Stimulated activated CD4-positive, alpha-beta T cell treated with anti-CD3 and anti-CD28 coated beads, TNF-alpha, amount 100 ng/mL, for 48 hours (primary cell): ENCODE results near the gene ZNF516.

Source experiments
- DNase-seq, 3 donors: peaks; one replicate each; pipeline ENCODE4 v3.0.0-alpha.2; 2020; ENCODE audit warnings: low read depth in 3 of 3

ZNF516 gene

DNA sequence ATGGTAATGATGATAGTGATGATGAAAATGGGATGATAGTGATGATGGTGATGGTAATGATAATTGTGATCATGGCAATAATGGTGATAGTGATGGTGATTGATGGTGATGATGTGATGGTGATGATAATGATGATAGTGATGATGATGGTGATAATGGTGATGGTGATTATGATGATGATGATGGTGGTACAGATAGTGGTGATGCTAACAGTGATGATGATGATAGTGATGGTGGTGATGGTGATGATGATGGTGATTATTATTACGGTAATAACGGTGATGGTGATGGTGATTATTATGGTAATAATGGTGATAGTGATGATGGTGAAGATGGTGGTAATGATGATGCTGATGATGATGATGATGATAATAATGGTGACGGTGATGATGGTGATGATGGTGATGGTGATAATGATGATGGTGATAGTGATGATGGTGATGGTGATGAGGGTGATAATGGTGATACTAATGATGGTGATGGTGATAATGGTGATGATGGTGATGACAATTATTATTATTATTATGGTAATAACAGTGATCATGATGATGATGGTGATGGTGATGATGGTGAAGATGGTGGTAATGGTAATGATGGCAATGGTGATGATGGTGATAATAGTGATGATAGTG is 151.0 kb downstream of the ZNF516 start:
- no peak for DNase-seq

DNA sequence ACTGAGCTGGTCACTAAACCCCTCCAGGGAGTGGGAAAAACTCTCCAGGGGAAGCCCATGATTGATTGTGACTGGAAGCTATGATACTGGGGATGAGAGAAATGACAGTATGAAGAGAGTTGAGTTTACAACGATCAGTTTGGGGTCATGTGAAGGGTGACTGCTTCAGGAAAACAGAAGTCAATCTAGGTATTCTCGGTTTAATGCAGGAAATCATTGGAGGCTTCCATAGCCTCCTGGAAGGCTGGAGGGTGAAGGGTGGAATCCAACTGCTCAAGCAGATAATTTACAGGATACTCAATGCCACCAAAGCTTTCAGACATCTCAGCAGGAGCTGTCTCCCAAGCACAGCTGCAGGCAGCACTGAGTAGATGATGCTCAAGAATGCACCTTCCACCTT is 154.6 kb downstream of the ZNF516 start:
- DNase-seq, result no peak

DNA sequence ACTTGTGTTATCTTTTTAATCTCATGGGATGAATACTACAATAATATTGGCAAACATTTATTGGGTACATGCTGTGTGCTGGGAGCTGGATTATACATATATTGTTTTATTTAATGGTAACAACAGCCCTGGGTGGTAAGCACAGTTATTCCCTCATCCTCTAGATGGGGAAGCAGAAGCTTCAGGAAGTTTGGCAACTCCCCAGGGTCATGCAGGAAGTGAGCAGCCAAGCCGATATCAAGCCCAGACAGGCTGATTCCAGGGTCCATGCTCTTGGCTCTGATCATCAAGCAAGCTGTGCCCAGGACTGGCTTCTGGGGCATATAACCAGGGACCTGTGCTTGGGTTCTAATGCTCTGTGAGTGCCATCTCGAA is 155.8 kb downstream of the ZNF516 start:
- DNase-seq, result no peak

DNA sequence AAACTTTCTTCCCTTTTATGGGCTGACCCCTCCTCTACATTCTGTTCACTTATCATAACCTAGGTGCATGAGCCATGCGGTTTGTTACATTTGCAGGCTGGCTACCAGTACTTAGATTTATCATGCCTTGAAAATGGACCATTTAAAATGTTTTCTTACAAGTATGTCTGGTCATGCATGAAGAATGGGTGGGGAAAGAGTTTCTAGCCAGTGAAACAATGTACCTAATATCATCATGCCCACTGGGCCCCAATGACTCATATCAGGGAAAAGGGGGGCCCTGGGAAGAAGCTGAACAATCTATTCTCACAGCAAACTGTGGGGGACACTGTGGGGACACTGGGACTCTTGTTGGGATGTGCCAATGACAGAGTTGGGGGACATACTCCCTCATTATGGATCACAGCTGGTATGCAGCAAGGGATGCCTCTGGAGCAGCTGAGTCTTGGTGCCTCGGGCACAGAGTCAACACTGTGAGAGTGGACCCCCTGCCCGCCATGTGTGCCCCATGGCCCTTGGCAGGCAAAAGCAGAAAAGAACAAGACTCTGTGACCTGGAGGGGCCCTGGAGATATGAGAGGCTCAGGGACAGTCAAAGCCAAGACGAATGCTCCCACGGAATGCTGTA is 156.3 kb downstream of the ZNF516 start:
- DNase-seq, result no peak

DNA sequence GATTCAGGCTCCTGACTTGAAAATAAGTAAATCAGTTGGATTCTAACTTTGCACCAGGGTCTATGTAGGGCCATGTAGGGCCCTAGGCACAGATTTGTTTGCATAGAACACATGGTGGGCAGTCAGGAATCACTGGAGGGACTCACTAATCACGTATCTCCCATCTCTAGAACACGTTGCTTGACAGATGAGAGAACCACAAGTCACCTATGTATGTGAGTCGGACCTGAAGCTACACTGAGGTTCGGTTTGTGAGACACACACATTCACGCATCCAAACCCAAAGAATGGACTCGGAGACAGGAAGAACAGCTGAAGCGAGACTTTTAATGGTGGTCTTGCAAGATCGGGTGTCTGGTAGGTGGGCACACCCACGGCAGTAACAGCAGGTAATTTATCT is 157.0 kb downstream of the ZNF516 start:
- no peak for DNase-seq

DNA sequence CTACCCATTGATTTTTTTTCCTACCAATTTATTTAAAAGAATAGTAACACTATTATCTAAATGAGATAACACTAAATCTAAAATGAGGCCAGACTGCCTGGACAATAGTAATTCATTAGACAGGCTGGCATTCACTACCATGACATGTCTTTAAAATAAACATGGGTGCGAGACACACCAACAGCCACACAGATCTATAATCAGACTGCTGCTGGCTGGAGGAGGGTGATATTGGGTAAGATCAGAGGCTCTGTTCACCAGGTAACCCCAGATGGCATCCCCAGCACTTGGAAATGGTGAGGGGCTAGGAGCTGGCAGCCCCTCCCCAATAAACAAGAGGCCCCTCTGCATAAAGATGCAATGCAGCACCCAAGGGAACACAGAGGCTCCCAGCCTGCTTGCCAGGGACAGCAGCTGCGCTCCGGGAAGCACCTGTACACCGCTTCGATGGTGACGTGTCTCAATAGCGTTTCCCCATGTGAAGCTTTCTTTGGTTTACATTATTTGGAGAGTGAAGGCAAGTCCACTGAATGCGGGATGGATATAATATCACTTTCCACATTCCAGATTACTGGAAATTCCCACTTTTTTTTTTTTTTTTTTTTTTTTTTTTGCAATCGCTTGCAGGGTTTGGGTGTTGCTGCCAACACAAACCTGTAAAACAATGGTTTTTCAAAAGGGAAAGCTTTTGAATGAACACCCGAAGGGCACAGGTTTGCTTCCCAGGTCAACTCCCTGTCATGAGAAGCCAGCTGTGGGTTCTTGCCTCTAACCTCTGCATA is 159.0 kb downstream of the ZNF516 start:
- DNase-seq, result no peak

DNA sequence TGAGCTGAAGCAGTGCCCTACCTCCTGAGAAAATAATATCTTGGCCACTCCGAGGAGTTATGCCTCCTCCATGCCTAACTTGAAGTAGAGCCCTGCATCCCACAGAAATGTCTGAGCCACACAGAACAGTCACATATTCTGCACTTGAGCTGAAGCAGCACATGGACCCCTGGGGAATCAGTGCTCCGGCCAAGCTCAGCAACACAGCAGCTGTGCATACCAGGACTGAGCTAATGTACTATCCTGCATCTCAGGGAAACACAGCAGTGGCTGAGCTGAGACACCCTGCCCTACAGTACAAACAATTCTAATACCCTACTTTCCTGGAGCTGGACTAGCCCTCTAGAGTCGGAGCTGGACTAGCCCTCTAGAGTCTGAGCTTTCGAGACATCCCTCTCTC is 166.9 kb downstream of the ZNF516 start:
- DNase-seq, result no peak

DNA sequence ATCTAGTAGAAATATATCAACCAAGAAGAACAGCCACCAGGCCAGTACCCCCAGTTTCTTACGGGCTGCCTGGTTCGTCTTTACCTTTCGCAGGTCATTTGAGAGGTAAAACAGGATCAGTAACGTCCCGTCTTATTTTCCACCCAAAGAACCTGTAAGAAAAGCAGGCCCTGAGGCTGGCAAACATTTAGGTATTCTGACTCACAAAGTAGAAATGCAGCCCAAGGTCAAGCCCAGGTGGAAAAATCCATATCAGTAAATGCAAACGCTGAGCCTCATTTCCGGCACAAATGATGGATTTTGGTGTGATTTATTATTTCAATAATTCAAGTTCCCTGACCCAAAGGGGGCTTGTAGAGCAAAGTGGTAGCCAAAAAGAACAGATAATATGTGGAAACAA is 171.2 kb downstream of the ZNF516 start:
- DNase-seq, result no peak

DNA sequence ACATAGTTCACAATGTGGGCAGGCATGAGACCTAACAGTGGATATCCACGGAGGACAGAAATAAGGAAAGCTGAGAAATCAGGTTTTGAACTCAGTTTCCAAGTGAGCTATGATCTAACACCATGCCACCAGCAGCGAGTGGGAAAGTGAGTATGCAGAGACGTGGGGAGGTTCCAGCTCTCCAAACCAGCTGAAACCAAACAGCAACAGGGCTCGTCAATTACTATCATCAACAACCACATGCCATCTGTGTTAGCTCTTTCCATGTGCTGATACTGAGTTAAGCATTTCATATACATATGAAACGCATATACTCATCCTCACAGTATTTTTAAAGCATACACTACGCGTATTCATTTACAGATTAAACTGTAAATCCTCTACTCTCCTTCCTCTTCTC is 172.4 kb downstream of the ZNF516 start:
- no peak for DNase-seq

DNA sequence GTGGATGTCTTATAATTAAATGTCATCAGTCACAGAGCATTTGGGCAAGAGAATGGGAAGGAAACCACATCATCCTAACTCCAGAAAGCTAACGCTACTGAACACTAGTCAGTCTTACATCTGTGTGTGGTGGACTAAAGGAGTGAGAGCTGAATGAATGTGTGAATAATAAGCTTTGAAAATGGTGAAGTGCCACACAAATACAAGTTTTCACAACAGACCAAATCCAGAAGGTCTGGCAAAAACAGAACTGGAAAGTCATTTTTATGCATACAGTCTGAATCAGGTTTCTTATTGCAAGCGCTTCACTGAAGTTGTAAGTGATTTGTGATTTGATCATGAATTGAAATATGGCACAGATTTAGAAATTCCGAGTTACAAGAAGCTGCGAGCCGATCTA is 175.7 kb downstream of the ZNF516 start:
- DNase-seq, result no peak

DNA sequence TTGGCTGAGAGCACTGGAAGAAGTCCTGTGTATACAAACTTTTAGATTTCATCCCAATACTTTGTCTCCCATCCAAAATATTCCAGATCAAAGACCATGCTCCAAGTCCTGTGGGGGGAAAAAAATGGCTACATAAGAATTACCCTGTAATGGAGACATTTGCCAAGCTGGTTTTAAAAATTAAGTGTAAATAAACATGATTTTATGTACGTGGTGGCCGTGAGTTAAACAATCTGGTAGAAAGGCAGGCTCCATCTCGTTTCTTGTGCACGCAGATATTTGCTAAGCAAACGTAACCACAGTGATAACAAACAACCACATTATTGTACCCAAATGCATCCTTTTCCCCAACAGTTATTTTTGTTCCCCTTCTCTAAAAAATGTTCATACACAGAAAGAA is 176.4 kb downstream of the ZNF516 start:
- DNase-seq, result no peak

DNA sequence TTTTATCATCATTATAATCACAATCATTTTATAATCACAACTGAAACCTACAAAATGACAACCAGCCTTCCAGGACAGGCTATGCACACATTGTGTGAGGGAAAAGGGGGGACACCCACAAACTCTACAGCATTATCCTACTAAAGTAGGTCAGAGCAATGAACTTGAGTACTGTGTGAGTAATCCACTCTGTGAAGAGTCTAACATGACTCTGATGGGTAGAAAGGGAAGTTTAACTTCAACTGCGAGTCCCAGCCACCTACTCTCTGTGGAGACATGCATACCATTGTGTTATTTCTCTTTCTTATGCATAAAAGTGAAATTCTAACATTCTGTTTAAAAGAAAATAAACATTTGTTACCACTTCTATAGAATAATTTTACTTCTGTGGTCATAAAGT is 177.9 kb downstream of the ZNF516 start:
- DNase-seq, result no peak

DNA sequence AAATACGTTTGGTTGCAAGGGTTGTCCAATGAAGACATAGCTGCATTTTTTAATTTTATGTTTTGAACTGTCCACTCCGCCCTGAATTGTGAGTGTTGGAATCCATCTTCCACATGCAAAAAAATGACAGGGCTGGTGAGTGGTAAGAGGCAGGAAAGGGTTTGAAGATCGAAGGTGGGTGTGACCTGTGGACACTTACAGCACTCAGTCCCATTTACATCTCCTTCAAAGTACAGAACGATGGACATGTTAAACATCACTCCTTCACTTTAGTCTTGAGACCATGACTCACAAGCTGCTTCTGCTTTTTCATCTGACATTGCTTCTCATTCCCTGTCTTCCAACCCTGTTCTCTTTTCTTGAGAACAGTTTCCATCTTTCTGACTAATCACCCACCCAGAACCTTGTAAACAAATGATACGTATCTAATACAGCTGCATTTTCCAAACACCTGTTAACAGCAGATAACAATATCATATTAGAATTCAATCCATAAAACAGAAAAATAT is 179.3 kb downstream of the ZNF516 start:
- no peak for DNase-seq

DNA sequence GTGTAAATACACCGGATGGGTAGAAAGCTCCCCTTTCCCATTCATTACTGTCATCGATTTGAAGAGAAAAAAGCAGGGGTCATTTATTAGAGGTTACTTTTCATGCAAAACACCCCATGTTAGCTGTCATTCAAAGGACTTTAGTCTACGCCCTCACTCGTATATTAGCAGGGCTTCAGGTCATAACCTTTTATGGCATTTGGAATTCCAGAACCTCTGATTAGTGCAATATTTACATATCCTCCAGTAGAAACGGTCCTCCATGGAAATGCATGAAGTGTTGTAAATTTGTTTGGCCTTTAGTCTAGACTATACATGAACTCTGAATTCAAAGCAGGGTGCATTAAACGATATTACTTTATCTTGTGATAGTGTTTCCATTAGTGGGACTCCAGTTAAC is 180.5 kb downstream of the ZNF516 start:
- DNase-seq, result no peak

DNA sequence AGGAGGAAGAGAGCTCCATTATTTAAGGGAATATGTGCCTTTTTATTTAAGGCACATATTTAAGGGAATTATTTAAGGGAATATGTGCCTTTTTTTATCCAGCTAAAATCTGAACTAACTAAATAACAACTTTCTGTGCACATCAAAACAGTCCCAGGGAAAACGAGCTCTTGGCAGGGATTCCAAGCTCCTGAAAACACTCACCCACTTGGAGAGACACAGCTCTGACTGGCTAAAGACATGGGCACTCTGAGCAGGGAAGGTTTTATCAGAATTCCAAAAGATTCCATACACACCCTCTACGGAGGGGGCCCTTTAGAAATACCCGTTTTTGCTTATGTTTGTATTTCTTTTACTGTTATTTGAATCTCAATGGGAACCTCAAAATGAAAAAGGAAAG is 181.0 kb downstream of the ZNF516 start:
- no peak for DNase-seq
